ENCODE measurements around the gene IPO4. TPM values are rescaled to one million over a fixed set of nuclear protein-coding genes. Genes with fewer than 3 reads are reported as not detected.

The IPO4 gene
- total RNA-seq, 1 experiment from 2014 or later: 102 TPM

DNA sequence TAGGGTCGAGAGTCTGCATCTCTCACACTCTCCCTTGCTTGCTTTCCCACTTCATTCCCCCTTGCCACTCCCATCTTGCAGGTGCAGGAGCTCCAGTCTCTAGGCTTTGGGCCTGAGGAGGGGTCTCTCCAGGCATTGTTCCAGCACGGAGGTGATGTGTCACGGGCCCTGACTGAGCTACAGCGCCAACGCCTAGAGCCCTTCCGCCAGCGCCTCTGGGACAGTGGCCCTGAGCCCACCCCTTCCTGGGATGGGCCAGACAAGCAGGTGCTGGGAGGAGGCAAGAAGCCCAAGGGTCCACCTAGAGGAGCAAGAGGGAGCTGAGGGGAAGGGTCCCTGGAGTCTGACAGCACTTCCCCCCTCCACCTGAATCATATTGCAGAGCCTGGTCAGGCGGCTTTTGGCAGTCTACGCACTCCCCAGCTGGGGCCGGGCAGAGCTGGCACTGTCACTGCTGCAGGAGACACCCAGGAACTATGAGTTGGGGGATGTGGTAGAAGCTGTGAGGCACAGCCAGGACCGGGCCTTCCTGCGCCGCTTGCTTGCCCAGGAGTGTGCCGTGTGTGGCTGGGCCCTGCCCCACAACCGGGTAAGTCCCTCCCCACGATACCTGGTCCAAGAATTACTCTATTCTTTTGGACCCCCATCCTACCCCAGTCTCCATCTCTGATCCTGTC is 37.1 kb downstream of the IPO4 start (continued):
- TF ChIP-seq REST (IDR thresholded peaks at IDR 0.05; ENCODE audit: low read depth) (no peak), ZNF274 (IDR thresholded peaks at IDR 0.05; ENCODE audit: low read depth, low read length) (no peak), CBX3 (IDR thresholded peaks at IDR 0.05; ENCODE audit: low read depth) (no peak), JUND (IDR thresholded peaks at IDR 0.05) (no peak), FOSL1 (IDR thresholded peaks at IDR 0.05; ENCODE audit: low read depth) (no peak), TCF7L2 (IDR thresholded peaks at IDR 0.05; ENCODE audit: borderline replicate concordance, extremely low read depth, insufficient read depth, insufficient read length) (no peak)
- TF ChIP-seq, protein P1, sequence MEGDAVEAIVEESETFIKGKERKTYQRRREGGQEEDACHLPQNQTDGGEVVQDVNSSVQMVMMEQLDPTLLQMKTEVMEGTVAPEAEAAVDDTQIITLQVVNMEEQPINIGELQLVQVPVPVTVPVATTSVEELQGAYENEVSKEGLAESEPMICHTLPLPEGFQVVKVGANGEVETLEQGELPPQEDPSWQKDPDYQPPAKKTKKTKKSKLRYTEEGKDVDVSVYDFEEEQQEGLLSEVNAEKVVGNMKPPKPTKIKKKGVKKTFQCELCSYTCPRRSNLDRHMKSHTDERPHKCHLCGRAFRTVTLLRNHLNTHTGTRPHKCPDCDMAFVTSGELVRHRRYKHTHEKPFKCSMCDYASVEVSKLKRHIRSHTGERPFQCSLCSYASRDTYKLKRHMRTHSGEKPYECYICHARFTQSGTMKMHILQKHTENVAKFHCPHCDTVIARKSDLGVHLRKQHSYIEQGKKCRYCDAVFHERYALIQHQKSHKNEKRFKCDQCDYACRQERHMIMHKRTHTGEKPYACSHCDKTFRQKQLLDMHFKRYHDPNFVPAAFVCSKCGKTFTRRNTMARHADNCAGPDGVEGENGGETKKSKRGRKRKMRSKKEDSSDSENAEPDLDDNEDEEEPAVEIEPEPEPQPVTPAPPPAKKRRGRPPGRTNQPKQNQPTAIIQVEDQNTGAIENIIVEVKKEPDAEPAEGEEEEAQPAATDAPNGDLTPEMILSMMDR (IDR thresholded peaks at IDR 0.05 in 2 of 3, conservative IDR thresholded peaks at IDR 0.05 in 1 of 3; ENCODE audit: borderline replicate concordance in 1 of 3, insufficient read depth in 1 of 3, low read depth in 2 of 3, low read length in 2 of 3): no peak
- TF ChIP-seq, protein P2, sequence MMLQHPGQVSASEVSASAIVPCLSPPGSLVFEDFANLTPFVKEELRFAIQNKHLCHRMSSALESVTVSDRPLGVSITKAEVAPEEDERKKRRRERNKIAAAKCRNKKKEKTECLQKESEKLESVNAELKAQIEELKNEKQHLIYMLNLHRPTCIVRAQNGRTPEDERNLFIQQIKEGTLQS (IDR thresholded peaks at IDR 0.05): no peak
